Parathyroid adenoma (tissue), 2 donors: Measurements from ENCODE around the gene B3GALNT2.
"Not testable (repeated sequence)": the region's sequence is repeated elsewhere in the genome, so short reads cannot be mapped to it uniquely, and the experiment has no call there.

Experiments
- H2AFZ ChIP-seq: fragments of 300-600 bp; sonication (generic); one replicate; pipeline ENCODE4 v1.7.0; 2017; ENCODE audit warnings: antibody characterized with exemption, mild to moderate bottlenecking
- H3K27ac ChIP-seq: fragments of 300-600 bp; sonication (generic); one replicate; pipeline ENCODE4 v1.7.0; 2017
- H3K27me3 ChIP-seq: fragments of 300-600 bp; sonication (generic); one replicate; pipeline ENCODE4 v1.7.0; 2017; ENCODE audit warnings: low read length; ENCODE audit not compliant: control insufficient read depth, insufficient read depth
- H3K36me3 ChIP-seq: fragments of 300-600 bp; sonication (generic); one replicate; pipeline ENCODE4 v1.7.0; 2017; ENCODE audit warnings: low read length; ENCODE audit not compliant: control insufficient read depth, insufficient read depth
- H3K4me1 ChIP-seq: fragments of 300-600 bp; sonication (generic); one replicate; pipeline ENCODE4 v1.7.0; 2017; ENCODE audit warnings: control low read depth
- H3K4me2 ChIP-seq: fragments of 300-600 bp; sonication (generic); one replicate; pipeline ENCODE4 v1.7.0; 2017; ENCODE audit warnings: low read length
- H3K4me3 ChIP-seq: fragments of 300-600 bp; sonication (generic); one replicate; pipeline ENCODE4 v1.7.0; 2017; ENCODE audit warnings: low read depth, low read length
- H3K79me2 ChIP-seq: fragments of 300-600 bp; sonication (generic); one replicate; pipeline ENCODE4 v1.7.0; 2017; ENCODE audit warnings: control low read depth
- H3K9ac ChIP-seq: fragments of 300-600 bp; sonication (generic); one replicate; pipeline ENCODE4 v1.7.0; 2017; ENCODE audit warnings: mild to moderate bottlenecking
- H3K9me3 ChIP-seq: fragments of 300-600 bp; sonication (generic); one replicate; pipeline ENCODE4 v1.7.0; 2017; ENCODE audit warnings: low read length; ENCODE audit not compliant: control insufficient read depth
- TF ChIP-seq, protein P1 (sequence below): fragments of 300-600 bp; sonication (generic); IDR thresholded peaks from one replicate; pipeline ENCODE4 v1.7.0; 2017; ENCODE audit warnings: antibody characterized with exemption, mild to moderate bottlenecking
- donor health status: primary hyperparathyroidism.

Gene B3GALNT2

DNA sequence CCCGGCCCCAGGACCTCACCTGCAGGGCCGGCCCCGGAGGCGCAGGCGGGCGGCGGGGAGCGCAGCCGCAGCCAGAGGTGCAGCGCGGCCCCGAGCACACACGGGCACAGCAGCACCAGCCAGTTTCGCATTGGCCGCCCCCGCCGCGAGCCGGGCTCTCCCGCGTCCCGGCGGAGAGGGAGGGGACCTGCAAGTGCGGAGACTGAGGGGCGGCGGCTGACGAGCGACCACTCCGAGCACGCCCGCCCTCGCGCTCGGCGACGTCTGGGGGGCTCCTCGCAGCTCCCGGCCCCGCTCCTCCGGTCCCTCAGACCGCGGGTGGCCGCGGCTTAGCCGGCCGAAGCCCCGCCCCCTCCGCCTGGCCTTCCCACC, at the start of gene B3GALNT2:
Gene B3GALNT2 (minus strand): TSS at position 331 of the 372 bp plus-strand sequence. CDS start 200 bp downstream, at position 131.
- no peaks in the 10 kb centered on the region for H3K9me3 ChIP-seq
- H3K27me3 ChIP-seq = no peaks in the 10 kb centered on the region
- TF ChIP-seq, protein P1, sequence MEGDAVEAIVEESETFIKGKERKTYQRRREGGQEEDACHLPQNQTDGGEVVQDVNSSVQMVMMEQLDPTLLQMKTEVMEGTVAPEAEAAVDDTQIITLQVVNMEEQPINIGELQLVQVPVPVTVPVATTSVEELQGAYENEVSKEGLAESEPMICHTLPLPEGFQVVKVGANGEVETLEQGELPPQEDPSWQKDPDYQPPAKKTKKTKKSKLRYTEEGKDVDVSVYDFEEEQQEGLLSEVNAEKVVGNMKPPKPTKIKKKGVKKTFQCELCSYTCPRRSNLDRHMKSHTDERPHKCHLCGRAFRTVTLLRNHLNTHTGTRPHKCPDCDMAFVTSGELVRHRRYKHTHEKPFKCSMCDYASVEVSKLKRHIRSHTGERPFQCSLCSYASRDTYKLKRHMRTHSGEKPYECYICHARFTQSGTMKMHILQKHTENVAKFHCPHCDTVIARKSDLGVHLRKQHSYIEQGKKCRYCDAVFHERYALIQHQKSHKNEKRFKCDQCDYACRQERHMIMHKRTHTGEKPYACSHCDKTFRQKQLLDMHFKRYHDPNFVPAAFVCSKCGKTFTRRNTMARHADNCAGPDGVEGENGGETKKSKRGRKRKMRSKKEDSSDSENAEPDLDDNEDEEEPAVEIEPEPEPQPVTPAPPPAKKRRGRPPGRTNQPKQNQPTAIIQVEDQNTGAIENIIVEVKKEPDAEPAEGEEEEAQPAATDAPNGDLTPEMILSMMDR = no peak
- no peaks in the 10 kb centered on the region for H3K79me2 ChIP-seq
- peak within 1 kb of the TSS; percentile 77 for H3K4me3 ChIP-seq
- H3K9ac ChIP-seq = peak within 1 kb of the TSS; percentile 53
- H3K4me2 ChIP-seq = peak within 1 kb of the TSS; percentile 92
- peaks cover 5% of the 10 kb centered on the region for H3K4me1 ChIP-seq
- peak within 1 kb of the TSS; percentile 87 for H3K27ac ChIP-seq
- peak within 1 kb of the TSS; percentile 87 for H2AFZ ChIP-seq
- no peaks in the 10 kb centered on the region for H3K36me3 ChIP-seq

DNA sequence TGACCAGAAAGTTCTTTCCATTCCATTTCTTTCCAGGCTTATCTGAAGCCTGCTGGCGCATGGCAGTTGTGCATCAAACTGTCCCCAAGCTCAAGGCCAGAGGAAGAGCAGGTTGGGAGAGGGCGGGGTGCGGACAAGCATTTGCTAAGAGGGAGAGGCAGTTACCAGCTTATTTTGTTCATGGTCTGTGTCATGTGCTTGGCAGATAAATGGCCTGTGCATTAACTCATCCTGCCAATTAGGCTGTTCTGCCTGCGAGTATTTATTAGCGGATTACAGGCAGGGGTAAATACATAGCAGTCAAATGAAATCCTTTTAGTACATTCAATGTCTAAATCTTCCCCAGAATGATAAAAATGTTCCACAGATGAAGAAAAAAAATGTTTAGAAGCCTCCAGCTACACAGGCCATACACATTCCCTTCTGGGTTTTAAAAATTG, 48.9 kb upstream of the B3GALNT2 start:
- TF ChIP-seq, protein P1 = no peak
- Histone ChIP-seq H3K4me2 (no peak overlapping the region), H3K4me3 (no peak overlapping the region), H3K9me3 (no peaks in the 10 kb centered on the region), H3K4me1 (no peaks in the 10 kb centered on the region), H3K36me3 (no peaks in the 10 kb centered on the region), H2AFZ (no peak overlapping the region), H3K27me3 (no peaks in the 10 kb centered on the region), H3K79me2 (no peaks in the 10 kb centered on the region), H3K9ac (no peak overlapping the region), H3K27ac (no peak overlapping the region)

DNA sequence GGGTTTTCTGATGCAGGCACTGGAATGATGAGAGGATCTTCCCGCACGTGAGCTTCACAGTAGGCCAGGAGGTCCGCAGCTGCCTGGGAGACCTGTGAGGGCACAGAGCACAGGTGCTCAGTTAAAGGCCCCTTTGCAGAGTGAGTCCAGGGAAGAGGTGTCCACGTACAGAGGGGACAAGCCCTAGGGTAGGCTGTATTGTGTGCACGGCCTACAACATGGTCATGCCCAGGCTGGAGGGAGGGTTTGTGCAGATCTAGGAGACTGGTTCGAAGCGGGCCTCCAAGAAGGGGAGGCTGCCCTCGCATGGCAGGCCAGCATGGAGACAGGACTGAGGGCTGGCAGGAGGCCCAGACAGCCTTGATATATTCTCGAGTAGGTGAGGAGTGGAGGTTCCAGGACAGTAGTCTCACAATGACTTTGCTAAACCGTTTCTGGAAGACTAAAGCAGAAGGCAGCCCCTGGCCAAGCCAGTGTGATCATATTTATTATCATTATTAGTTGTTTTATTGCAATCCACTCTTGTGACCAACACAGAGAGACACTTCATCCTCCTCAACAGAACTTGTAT, 48.0 kb upstream of the B3GALNT2 start:
- Histone ChIP-seq H3K36me3 (no peaks in the 10 kb centered on the region), H3K79me2 (no peaks in the 10 kb centered on the region), H3K9me3 (no peaks in the 10 kb centered on the region), H3K9ac (no peak overlapping the region), H3K4me1 (no peaks in the 10 kb centered on the region), H3K27me3 (no peaks in the 10 kb centered on the region), H3K4me2 (no peak overlapping the region), H3K4me3 (no peak overlapping the region), H2AFZ (no peak overlapping the region), H3K27ac (no peak overlapping the region)
- TF ChIP-seq, protein P1 = no peak

DNA sequence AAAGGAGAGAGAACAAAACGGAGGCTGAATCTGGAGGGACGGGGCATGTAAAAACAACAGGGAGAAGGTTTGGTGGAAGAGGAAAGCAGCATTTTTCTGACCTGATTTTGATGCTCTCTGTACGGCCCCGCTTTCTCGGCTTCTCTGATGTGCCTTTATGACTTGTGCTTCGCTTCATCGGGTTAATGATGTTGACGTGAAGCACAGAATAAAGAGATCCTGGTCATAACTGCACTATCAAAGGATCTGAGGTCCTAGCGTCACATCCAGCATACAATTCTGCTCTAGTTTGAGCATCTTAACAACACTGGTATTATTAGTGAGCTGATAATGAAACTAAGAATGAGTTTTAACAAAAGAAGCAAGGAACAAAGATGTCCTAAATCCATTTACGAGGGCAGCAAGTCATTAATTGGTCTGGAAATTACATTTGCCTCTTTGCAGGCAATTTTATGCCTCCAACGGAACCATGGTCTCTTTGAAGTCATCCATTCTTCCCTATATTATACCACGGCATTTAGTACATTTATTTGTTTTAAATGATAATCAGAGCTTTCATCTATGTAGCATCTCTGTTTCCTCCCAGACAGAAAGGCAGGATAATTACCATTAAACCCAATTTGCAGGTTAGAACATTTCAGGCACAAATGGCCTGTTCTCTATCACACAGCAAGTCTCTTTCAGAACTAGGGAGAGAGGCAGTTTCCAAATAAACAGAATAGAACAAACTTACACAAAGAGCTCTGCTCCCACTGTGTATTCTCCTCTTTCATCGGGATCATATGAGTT, 45.3 kb upstream of the B3GALNT2 start:
- H3K79me2 ChIP-seq = no peaks in the 10 kb centered on the region
- no peak overlapping the region for H2AFZ ChIP-seq
- no peaks in the 10 kb centered on the region for H3K36me3 ChIP-seq
- no peak overlapping the region for H3K4me2 ChIP-seq
- no peak overlapping the region for H3K27ac ChIP-seq
- H3K9ac ChIP-seq = no peak overlapping the region
- H3K4me3 ChIP-seq = no peak overlapping the region
- no peaks in the 10 kb centered on the region for H3K27me3 ChIP-seq
- TF ChIP-seq, protein P1 = no peak
- no peaks in the 10 kb centered on the region for H3K4me1 ChIP-seq
- no peaks in the 10 kb centered on the region for H3K9me3 ChIP-seq

DNA sequence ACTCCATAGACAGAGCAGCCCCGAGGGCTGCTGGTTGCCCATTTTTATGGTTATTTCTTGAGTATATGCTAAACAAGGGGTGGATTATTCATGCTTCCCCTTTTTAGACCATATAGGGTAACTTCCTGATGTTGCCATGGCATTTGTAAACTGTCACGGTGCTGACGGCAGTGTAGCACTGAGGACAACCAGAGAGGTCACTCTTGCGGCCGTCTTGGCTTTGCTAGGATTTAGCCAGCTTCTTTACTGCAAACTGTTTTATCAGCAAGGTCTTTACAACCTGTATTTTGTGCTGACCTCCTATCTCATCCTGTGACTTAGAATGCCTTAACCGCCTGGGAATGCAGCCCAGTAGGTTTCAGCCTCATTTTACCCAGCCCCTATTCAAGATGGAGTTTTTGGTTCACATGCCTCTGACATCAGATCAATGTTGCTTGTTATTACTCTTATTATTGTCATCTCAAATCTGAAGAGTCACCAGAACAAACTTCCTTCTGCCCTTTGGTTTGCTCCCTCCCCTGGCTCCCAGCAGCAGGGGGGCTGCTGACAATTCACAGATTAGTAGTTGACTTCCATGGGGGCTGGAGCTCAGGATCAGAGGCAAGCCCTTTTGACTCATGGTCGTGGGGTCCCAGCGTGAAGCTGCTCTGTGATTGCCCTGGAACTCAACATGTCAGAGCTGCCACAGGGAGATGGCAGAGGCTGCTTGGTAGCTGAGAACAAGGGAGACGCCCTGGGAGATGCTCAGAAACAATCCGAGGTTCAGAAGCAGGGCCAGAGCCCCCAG, 42.3 kb upstream of the B3GALNT2 start:
- not testable (repeated sequence) for H3K27ac ChIP-seq, H3K36me3 ChIP-seq, H3K79me2 ChIP-seq, H3K9me3 ChIP-seq, H3K27me3 ChIP-seq, H2AFZ ChIP-seq, H3K4me1 ChIP-seq, H3K9ac ChIP-seq, H3K4me2 ChIP-seq, H3K4me3 ChIP-seq
